Measurements from ENCODE around the gene EMX1. TPM values are rescaled to one million over a fixed set of nuclear protein-coding genes. Genes with fewer than 3 reads are reported as not detected.

The EMX1 gene
- total and polyA plus RNA-seq, 2 of the 13 experiments (the other 11 are each of a cell fraction or from before 2014, with no cell fraction given), result 0.62 to 4.9 TPM

- no peak for TF ChIP-seq TBL1XR1 (IDR thresholded peaks at IDR 0.05; ENCODE audit: borderline replicate concordance, low read length, partially characterized antibody)
- TF ChIP-seq RFX3 (CRISPR knock-in tag; IDR thresholded peaks at IDR 0.05), result no peak
- TF ChIP-seq ZNF180 (CRISPR knock-in tag; IDR thresholded peaks at IDR 0.05; ENCODE audit: borderline replicate concordance, low read depth), result no peak
- TF ChIP-seq MEIS2 (CRISPR knock-in tag; IDR thresholded peaks at IDR 0.05), result peak; percentile 11; the same call in 1 of the 2 replicates
- TF ChIP-seq ISX (CRISPR knock-in tag; conservative IDR thresholded peaks at IDR 0.05), result peak; percentile 84; the same call in 1 of the 2 replicates
- TF ChIP-seq GATA4 (IDR thresholded peaks at IDR 0.05; ENCODE audit: borderline replicate concordance, low read depth), result no peak
- TF ChIP-seq CBX2 (IDR thresholded peaks at IDR 0.05; ENCODE audit: low read depth, low read length), result no peak
- no peak for TF ChIP-seq CBX2 (CRISPR knock-in tag; IDR thresholded peaks at IDR 0.05; ENCODE audit: low read depth)
- no peak for TF ChIP-seq ZGPAT (CRISPR knock-in tag; IDR thresholded peaks at IDR 0.05)
- TF ChIP-seq ZNF234 (CRISPR knock-in tag; conservative IDR thresholded peaks at IDR 0.05), result peak; percentile 61; the same call in 1 of the 2 replicates
- TF ChIP-seq ZNF235 (CRISPR knock-in tag; IDR thresholded peaks at IDR 0.05; ENCODE audit: borderline replicate concordance), result no peak
- peak; percentile 4; the same call in 1 of the 2 replicates for TF ChIP-seq ZNF713 (CRISPR knock-in tag; IDR thresholded peaks at IDR 0.05)
- TF ChIP-seq TSC22D2 (CRISPR knock-in tag; IDR thresholded peaks at IDR 0.05; ENCODE audit: borderline replicate concordance), result 0 out of 2 replicates have a peak, but pooled peaks have one; percentile 3
- no peak for TF ChIP-seq MIER3 (CRISPR knock-in tag; IDR thresholded peaks at IDR 0.05; ENCODE audit: borderline replicate concordance)
- TF ChIP-seq EEA1 (CRISPR knock-in tag; IDR thresholded peaks at IDR 0.05; ENCODE audit: borderline replicate concordance), result peak; percentile 82; the same call in 1 of the 2 replicates
- TF ChIP-seq RARG (CRISPR knock-in tag; IDR thresholded peaks at IDR 0.05; ENCODE audit: low read depth), result peak; percentile 92
- TF ChIP-seq HNRNPLL (IDR thresholded peaks at IDR 0.05; ENCODE audit: low read depth, low read length, poor library complexity, severe bottlenecking), result peak; percentile 87
- TF ChIP-seq, protein P1, sequence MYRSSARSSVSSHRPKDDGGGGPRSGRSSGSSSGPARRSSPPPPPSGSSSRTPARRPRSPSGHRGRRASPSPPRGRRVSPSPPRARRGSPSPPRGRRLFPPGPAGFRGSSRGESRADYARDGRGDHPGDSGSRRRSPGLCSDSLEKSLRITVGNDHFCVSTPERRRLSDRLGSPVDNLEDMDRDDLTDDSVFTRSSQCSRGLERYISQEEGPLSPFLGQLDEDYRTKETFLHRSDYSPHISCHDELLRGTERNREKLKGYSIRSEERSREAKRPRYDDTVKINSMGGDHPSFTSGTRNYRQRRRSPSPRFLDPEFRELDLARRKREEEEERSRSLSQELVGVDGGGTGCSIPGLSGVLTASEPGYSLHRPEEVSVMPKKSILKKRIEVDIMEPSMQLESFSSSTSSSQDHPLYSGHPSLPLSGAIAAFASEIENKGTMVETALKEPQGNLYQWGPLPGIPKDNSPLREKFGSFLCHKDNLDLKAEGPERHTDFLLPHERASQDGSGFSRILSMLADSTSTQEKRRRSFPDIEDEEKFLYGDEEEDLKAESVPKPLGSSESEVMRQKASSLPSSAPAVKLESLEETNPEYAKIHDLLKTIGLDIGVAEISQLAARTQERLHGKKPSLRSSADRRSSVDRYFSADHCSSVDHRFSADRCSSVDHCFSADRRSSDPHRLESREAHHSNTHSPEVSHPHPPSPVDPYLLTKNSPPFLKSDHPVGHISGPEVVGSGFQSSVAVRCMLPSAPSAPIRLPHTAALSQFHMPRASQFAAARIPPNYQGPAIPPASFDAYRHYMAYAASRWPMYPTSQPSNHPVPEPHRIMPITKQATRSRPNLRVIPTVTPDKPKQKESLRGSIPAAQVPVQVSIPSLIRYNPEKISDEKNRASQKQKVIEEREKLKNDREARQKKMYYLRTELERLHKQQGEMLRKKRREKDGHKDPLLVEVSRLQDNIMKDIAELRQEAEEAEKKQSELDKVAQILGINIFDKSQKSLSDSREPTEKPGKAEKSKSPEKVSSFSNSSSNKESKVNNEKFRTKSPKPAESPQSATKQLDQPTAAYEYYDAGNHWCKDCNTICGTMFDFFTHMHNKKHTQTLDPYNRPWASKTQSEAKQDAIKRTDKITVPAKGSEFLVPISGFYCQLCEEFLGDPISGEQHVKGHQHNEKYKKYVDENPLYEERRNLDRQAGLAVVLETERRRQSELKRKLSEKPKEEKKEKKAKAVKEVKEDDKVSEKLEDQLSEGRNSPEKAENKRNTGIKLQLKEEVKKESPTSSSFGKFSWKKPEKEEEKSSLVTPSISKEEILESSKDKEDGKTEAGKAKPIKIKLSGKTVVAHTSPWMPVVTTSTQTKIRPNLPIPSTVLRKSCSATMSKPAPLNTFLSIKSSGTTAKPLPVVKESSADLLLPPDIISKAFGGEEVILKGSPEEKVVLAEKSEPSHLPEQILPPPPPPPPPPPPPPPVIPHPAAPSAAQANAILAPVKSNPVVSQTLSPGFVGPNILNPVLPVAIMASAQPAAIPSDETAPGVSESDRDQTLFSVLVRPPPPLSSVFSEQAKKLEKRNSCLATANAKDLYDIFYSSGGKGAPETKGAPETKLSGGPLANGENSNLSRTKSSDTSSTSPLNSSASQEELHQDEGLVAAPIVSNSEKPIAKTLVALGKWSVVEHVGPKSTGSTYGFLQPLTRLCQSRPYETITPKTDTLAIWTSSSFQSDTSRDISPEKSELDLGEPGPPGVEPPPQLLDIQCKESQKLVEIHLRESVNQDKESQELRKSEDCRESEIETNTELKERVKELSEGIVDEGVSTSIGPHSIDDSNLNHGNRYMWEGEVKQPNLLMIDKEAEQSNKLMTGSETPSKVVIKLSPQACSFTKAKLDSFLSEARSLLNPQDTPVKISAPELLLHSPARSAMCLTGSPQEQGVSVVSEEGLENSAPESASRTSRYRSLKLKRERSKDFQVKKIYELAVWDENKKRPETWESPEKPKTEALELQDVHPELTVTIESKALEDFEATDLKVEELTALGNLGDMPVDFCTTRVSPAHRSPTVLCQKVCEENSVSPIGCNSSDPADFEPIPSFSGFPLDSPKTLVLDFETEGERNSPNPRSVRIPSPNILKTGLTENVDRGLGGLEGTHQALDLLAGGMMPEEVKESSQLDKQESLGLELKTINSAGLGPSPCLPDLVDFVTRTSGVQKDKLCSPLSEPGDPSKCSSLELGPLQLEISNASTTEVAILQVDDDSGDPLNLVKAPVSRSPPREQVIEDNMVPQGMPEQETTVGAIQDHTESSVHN (CRISPR knock-in tag; IDR thresholded peaks at IDR 0.05), result no peak
- TF ChIP-seq TAF1 (CRISPR knock-in tag; IDR thresholded peaks at IDR 0.05), result peak; percentile 66
- TF ChIP-seq KLF16 (CRISPR knock-in tag; IDR thresholded peaks at IDR 0.05), result no peak
- TF ChIP-seq NFE2 (CRISPR knock-in tag; IDR thresholded peaks at IDR 0.05), result no peak
- no peak for TF ChIP-seq ONECUT2 (CRISPR knock-in tag; IDR thresholded peaks at IDR 0.05)
Observed at GRCh38 chr2:72887032-72887739, 30.1 kb upstream of the EMX1 start, which contains the start of gene SPR (continued).

Data from HepG2 (cell line).